Retinal pigment epithelial cell (primary cell): ENCODE measurements around the gene MIOX.
"Not testable (repeated sequence)": the region's sequence is repeated elsewhere in the genome, so short reads cannot be mapped to it uniquely, and the experiment has no call there.

Experiments used
- DNase-seq: peaks from one replicate; pipeline ENCODE4 v3.0.0-alpha.2; 2010; ENCODE audit warnings: low read depth
- H3K4me3 ChIP-seq: 2 replicates; pipeline ENCODE4 v1.5.1; 2011; ENCODE audit warnings: mild to moderate bottlenecking, low read length, control low read depth, moderate library complexity
- CTCF ChIP-seq: conservative IDR thresholded peaks from 2 replicates; pipeline ENCODE4 v1.5.1; 2011; ENCODE audit warnings: low read depth, low read length, control low read depth, inconsistent platforms

The MIOX gene

GRCh38 chr22:50532824-50533796 lies 46.5 kb downstream of the MIOX start:
- DNase-seq: no peak
- TF ChIP-seq CTCF: no peak
- no peak overlapping the region for H3K4me3 ChIP-seq

GRCh38 chr22:50533856-50534711 lies 47.4 kb downstream of the MIOX start:
- H3K4me3 ChIP-seq, DNase-seq: not testable (repeated sequence)

- H3K4me3 ChIP-seq: no peak overlapping the region
- no peak for DNase-seq
- TF ChIP-seq CTCF: no peak
Observed at GRCh38 chr22:50535113-50535512, 48.5 kb downstream of the MIOX start.

GRCh38 chr22:50536226-50536625 lies 49.6 kb downstream of the MIOX start:
- TF ChIP-seq CTCF: no peak
- DNase-seq: no peak
- no peak overlapping the region for H3K4me3 ChIP-seq

- H3K4me3 ChIP-seq: no peak overlapping the region
- no peak for DNase-seq
- no peak for TF ChIP-seq CTCF
Observed at GRCh38 chr22:50537765-50538164, 51.1 kb downstream of the MIOX start.
